HG03097 (cell line): ENCODE results near the gene VWA5B1.

Experiments
- ATAC-seq: cut with Tn5 transposase; IDR thresholded peaks from one replicate; pipeline ENCODE4 v1.9.1; 2021; ENCODE audit not compliant: unreplicated experiment, low FRiP score

VWA5B1 gene

DNA sequence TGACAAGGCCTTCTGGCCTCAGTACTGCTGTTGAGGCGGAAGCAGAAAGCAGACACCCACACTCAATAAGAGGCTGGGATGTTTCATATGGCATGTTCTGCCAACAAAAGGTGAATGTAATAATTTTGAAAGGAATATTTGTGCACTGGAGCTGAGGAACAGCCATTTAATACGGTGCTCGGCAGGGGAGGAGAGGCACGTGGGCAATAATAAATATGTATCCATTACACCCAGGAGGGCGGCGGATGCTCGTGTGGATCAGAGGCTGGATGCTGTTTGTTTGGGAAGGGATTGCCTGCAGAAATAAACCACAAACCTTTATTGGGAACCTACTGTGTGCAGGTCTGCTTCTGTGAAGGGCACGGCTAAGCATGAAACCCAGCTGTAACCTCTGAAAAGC, 92.0 kb downstream of the VWA5B1 start:
- ATAC-seq = no peak

DNA sequence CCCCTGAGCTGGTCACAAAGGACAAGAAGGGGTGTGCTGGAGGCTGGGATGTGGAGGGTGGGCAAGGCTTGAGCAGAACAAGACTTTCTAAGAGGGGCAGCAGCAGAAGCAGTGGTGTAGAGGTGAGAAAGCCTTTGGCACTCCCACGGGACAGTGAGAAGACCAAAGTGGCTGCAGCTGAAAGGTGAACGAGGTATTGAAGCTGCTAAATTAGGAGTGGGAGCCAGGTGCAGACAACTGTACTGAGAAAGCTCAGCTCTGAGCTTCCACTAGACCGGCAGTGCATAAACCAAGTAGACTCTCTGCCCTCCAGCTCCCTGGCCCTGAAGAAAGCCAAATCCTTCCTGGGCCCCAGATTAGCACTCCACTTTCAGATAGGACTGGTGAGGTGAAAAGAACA, 93.0 kb downstream of the VWA5B1 start:
- no peak for ATAC-seq

DNA sequence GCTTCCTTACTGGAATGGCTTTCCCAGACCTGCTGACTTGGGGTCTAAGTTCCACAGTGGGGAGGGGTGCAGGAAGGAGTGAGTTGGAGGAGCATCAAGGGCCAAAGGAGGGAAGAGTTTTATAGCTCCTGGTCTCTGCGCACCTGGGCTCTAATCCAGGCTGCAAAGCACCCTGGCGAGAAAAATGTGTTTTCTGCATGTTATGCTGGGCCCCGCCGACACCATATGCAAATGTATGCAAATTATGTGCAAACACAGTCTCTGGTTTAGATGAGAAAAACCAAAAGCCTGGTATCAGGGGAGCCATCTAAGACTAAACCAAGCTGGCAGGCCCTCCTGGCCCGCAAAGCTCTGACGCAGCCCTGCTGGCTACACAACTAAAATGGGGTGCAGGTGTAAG, 95.0 kb downstream of the VWA5B1 start:
- no peak for ATAC-seq

- no peak for ATAC-seq
Observed at GRCh38 chr1:20386323-20387081, 95.8 kb downstream of the VWA5B1 start.

DNA sequence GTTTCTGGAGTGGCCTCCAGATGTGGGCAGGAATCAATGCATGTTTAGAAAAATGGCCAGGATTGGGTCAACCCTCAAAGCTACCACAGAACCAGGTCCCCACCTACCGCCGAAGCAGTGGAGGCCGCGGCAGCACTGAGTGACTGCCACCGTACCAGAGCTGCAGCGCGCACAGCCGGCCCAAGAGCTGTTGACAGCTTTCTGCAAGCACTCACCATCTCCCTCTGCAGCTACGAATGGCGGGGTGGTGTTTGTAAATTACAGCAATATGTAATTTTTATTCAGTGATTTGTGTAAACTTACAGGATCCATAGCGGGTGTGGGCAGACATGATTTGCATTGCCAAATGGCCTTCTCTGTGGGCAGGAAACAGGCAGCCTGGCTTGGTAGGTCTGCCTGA, 98.9 kb downstream of the VWA5B1 start:
- no peak for ATAC-seq

DNA sequence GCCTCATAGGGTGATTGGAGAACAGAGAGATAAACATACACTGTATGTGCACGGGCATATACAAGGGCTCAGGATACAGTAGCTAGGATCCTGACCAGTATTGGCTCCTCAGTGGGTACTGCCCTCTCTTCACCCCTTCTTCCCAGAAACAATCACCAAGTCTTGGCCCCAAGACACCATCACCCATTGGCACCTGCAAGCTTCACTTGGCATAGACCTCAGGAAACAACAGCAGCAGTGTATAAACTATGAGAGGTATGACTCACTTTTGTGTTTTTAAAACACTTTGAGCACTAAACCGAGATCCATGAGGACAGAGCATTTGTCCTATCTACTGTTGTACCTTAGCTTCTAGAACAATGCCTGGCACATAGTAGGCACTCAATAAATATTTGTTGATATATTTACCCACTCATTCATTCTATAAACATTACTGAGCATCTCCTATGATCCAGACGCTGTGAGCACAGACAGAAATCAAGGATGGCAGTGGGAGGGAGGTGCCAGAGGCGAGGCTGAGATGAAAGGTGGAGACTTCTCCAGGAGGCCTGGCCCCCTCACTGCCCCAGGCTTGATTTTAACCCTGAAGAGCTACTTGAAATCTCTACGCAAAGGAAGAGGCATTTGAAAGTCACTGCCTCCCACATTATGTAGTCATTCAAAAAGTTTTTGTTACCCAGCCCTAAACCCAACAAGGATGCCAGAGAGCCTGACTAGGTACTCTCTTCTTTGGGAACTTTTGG, 100.1 kb downstream of the VWA5B1 start:
- ATAC-seq = no peak

GRCh38 chr1:20395255-20395654, 104.6 kb downstream of the VWA5B1 start:
- ATAC-seq = no peak

GRCh38 chr1:20398744-20399143, 108.1 kb downstream of the VWA5B1 start:
- ATAC-seq = no peak

GRCh38 chr1:20399196-20399595, 108.5 kb downstream of the VWA5B1 start:
- ATAC-seq = no peak

DNA sequence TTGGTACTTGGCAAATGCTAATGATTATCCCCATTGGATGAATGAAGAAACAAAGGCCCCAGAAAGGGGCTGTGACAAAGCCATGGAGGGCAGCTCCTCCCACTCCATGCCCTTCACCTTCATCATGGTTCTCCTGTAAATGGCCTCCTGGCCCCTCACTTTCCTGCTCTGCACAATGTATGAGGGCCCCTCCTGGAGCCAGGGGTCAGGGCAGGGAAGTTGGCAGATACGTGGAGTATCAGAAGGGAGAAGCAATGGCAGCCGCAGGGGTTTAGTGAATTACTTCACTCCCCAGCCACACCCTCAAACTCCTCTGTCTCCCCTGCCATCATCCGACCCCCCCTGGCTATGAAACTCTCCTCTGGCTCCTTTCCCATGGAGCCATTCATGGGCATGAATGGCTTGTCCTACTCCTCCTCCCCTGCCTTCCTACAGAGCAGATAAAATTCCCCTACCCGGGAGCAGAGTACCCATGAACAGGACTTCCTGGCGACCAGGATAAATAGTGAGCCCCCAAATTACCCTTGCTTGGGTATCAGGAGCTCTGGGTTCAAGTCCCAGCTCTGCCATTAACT, 109.0 kb downstream of the VWA5B1 start:
- ATAC-seq = no peak

GRCh38 chr1:20400341-20401177, 109.9 kb downstream of the VWA5B1 start:
- no peak for ATAC-seq

- ATAC-seq = no peak
Observed at GRCh38 chr1:20401405-20402010, 110.8 kb downstream of the VWA5B1 start.

GRCh38 chr1:20402585-20403422, 112.1 kb downstream of the VWA5B1 start:
- no peak for ATAC-seq

- ATAC-seq = no peak
Observed at GRCh38 chr1:20403423-20404145, 112.9 kb downstream of the VWA5B1 start.

- ATAC-seq = no peak
Observed at GRCh38 chr1:20404466-20404865, 113.8 kb downstream of the VWA5B1 start.
